ENCODE measurements around the gene TMEM240. TPM values are rescaled to one million over a fixed set of nuclear protein-coding genes. Genes with fewer than 3 reads are reported as not detected.

The TMEM240 gene
- total and polyA plus RNA-seq, 9 of the 15 experiments (the other 6 are each of a cell fraction or from before 2014, with no cell fraction given): 0.24 to 2.0 (median 0.69) TPM; not detected in 5

GRCh38 chr1:1511533-1512285 is 28.7 kb downstream of the TMEM240 start, which contains the start of gene ATAD3A (continued):
- TF ChIP-seq ZNF518B (CRISPR knock-in tag; IDR thresholded peaks at IDR 0.05) (no peak), ATF4 (CRISPR knock-in tag; IDR thresholded peaks at IDR 0.05) (no peak), ZNF717 (CRISPR knock-in tag; IDR thresholded peaks at IDR 0.05) (no peak), CLOCK (CRISPR knock-in tag; IDR thresholded peaks at IDR 0.05; ENCODE audit: borderline replicate concordance) (no peak), PHF20 (IDR thresholded peaks at IDR 0.05; ENCODE audit: partially characterized antibody) (peak; percentile 91), ZNF232 (CRISPR knock-in tag; IDR thresholded peaks at IDR 0.05) (no peak), ZFP30 (CRISPR knock-in tag; IDR thresholded peaks at IDR 0.05; ENCODE audit: borderline replicate concordance) (no peak), NR2C2 (CRISPR knock-in tag; IDR thresholded peaks at IDR 0.05) (peak; percentile 45; the same call in 1 of the 2 replicates), NR2C2 (tag; IDR thresholded peaks at IDR 0.05) (peak; percentile 74; the same call in 1 of the 2 replicates), ZNF639 (CRISPR knock-in tag; conservative IDR thresholded peaks at IDR 0.05 in 1 of 2, IDR thresholded peaks at IDR 0.05 in 1 of 2) (peak in 1 of 2 experiments; percentile 98; a peak in 2 of 4 replicates), NFYB (IDR thresholded peaks at IDR 0.05; ENCODE audit: extremely low read depth, insufficient read length) (peak; percentile 80), PREB (CRISPR knock-in tag; IDR thresholded peaks at IDR 0.05) (0 out of 2 replicates have a peak, but pooled peaks have one; percentile 27), STAT6 (CRISPR knock-in tag; IDR thresholded peaks at IDR 0.05) (no peak)
